ENCODE results near the gene CUL3.
"Not testable (repeated sequence)": the region's sequence is repeated elsewhere in the genome, so short reads cannot be mapped to it uniquely, and the experiment has no call there.

Gene CUL3

DNA sequence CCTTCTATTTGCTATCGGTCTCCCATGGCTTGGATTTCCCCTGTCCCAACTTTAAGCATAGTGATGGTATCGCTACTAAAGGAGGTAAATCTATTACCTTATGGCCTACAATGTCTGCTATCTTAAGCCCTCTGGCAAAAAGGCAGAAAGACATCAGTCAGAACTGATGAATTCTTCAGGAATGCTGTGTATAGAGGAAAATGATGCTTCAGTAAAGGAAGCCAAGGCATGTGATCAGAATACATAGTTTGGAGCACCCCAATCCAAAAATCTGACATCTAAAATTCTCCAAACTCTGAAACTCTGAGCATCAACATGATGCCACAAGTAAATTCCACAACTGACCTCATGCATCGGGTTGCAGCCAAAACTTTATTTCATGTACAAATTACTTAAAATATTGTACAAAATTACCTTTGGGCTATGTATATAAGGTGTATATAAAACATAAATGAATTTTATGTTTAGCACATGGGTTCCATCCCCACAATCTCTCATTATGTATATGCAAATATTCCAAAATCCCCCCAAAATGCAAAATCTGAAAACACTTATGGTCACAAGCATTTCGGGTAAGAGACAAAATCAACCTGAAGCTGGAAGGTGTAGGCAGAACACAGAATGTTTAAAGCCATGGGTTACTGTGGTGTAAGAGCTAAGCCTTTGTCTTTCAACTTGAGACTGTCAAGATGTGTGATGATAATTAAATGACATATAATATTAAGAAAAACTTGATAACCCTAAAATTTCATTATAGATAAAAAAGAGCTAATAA is 66.2 kb downstream of the CUL3 start:
- no peak for DNase-seq (ENCODE audit: extremely low read depth, low read depth)
- TF ChIP-seq, protein P1, sequence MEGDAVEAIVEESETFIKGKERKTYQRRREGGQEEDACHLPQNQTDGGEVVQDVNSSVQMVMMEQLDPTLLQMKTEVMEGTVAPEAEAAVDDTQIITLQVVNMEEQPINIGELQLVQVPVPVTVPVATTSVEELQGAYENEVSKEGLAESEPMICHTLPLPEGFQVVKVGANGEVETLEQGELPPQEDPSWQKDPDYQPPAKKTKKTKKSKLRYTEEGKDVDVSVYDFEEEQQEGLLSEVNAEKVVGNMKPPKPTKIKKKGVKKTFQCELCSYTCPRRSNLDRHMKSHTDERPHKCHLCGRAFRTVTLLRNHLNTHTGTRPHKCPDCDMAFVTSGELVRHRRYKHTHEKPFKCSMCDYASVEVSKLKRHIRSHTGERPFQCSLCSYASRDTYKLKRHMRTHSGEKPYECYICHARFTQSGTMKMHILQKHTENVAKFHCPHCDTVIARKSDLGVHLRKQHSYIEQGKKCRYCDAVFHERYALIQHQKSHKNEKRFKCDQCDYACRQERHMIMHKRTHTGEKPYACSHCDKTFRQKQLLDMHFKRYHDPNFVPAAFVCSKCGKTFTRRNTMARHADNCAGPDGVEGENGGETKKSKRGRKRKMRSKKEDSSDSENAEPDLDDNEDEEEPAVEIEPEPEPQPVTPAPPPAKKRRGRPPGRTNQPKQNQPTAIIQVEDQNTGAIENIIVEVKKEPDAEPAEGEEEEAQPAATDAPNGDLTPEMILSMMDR (IDR thresholded peaks at IDR 0.05; ENCODE audit: low read depth, low read length) = no peak

DNA sequence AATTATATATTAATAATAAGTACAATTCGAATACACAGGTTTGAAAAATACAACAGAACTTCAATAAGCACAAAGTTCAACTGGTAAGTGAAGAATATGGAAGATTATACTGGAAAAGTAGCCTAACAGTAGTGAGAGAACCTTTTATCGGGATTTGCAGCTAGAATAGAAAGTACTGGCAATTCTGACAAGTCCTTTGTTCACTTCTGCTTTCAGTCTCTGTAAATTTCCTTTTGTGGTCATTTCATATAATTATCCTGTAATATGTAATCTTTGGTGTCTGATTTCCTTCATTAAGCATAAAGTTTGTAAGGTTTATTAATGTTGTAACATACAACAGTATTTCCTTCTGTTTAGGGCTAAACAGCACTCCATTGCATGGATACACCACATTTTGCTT is 67.2 kb downstream of the CUL3 start:
- TF ChIP-seq, protein P1 (IDR thresholded peaks at IDR 0.05; ENCODE audit: low read depth, low read length) = no peak
- DNase-seq (ENCODE audit: extremely low read depth, low read depth) = no peak

GRCh38 chr2:224516393-224516792 is 68.8 kb downstream of the CUL3 start:
- not testable (repeated sequence) for DNase-seq (ENCODE audit: extremely low read depth, low read depth)

GRCh38 chr2:224513991-224514390 is 71.2 kb downstream of the CUL3 start:
- TF ChIP-seq, protein P1 (IDR thresholded peaks at IDR 0.05; ENCODE audit: low read depth, low read length) = no peak
- DNase-seq (ENCODE audit: extremely low read depth, low read depth) = no peak

DNA sequence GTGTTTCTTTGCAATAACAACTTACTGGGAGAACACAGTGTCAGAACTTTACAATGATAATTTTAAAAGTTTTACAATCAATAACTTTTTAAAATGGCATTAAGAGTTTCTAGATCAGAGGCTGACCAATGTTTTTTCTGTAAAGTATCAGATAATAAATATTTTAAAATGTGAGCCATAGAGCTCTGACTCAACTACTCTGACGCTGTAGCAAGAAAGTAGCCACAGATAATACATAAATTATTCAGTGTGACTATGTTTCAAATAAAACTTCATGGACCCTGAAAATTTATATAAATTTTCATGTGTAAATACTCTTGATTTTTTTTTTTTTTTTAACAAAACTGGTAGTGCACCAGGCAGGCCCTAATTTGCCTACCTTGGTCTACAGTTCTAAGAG is 77.4 kb downstream of the CUL3 start:
- TF ChIP-seq, protein P1 (IDR thresholded peaks at IDR 0.05; ENCODE audit: low read depth, low read length) = no peak
- DNase-seq (ENCODE audit: extremely low read depth, low read depth) = no peak

- TF ChIP-seq, protein P1 (IDR thresholded peaks at IDR 0.05; ENCODE audit: low read depth, low read length) = no peak
- no peak for DNase-seq (ENCODE audit: extremely low read depth, low read depth)
These were observed 78.7 kb downstream of the CUL3 start for GRCh38 chr2:224506494-224506893.

DNA sequence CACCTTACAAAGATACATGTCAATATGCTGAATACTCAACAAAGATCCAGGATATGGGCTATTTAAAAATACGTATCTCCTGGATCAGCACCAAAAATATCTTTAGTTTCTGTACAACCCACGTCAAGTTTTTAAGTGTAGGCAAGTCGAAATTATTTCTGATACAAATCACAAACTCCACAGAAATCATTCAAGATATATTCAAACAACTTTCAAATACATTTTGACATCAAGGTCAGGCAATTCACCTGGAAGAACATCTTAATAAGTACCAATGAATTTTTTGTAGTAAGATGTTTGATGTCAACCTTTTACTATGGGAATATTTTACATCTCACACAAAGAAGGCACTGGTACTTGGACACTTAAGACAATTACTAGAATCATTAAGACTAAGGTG is 86.2 kb downstream of the CUL3 start:
- no peak for DNase-seq (ENCODE audit: extremely low read depth, low read depth)
- TF ChIP-seq, protein P1 (IDR thresholded peaks at IDR 0.05; ENCODE audit: low read depth, low read length) = no peak

- no peak for DNase-seq (ENCODE audit: extremely low read depth, low read depth)
- TF ChIP-seq, protein P1 (IDR thresholded peaks at IDR 0.05; ENCODE audit: low read depth, low read length) = no peak
These were observed 92.6 kb downstream of the CUL3 start for GRCh38 chr2:224492531-224492930.

DNA sequence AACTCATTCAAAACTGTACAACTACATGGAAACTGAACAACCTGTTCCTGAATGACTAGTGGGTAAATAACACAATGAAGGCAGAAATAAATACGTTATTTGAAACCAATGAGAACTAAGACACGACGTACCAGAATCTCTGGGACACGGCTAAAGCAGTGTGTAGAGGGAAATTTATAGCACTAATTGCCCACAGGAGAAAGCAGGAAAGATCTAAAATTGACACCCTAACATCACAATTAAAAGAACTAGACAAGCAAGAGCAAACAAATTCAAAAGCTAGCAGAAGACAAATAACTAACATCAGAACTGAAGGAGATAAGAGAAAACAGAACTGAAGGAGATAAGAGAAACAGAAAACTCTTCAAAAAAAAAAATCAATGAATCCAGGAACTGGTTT is 97.2 kb downstream of the CUL3 start:
- not testable (repeated sequence) for DNase-seq (ENCODE audit: extremely low read depth, low read depth)

GRCh38 chr2:224485081-224486014 is 99.8 kb downstream of the CUL3 start:
- peak; percentile 71 for DNase-seq (ENCODE audit: extremely low read depth, low read depth)
